Measurements from ENCODE around the gene EML1.
A peak's percentile ranks its signal among the peaks of the same experiment; 100 is the strongest.
"Not testable (repeated sequence)": the region's sequence is repeated elsewhere in the genome, so short reads cannot be mapped to it uniquely, and the experiment has no call there.

EML1 gene

GRCh38 chr14:99946652-99947489 lies 153.7 kb downstream of the EML1 start:
- DNase-seq (ENCODE audit: low read depth): no peak
- peak; percentile 87 for TF ChIP-seq CTCF (IDR thresholded peaks at IDR 0.05; ENCODE audit: low read length, missing control alignments)
- H3K4me3 ChIP-seq (replicated peaks; ENCODE audit: low read depth, low read length): no peak overlapping the region

- DNase-seq (ENCODE audit: low read depth): peak; percentile 33
- TF ChIP-seq CTCF (IDR thresholded peaks at IDR 0.05; ENCODE audit: low read length, missing control alignments): no peak
- no peak overlapping the region for H3K4me3 ChIP-seq (replicated peaks; ENCODE audit: low read depth, low read length)
Measured at GRCh38 chr14:99947695-99948094, 154.5 kb downstream of the EML1 start.

- not testable (repeated sequence) for DNase-seq (ENCODE audit: low read depth); H3K4me3 ChIP-seq (replicated peaks; ENCODE audit: low read depth, low read length)
Measured at GRCh38 chr14:99949011-99949732, 156.0 kb downstream of the EML1 start.

GRCh38 chr14:99950181-99950580 lies 157.0 kb downstream of the EML1 start:
- H3K4me3 ChIP-seq (replicated peaks; ENCODE audit: low read depth, low read length): no peak overlapping the region
- TF ChIP-seq CTCF (IDR thresholded peaks at IDR 0.05; ENCODE audit: low read length, missing control alignments): no peak
- DNase-seq (ENCODE audit: low read depth): no peak

- no peak overlapping the region for H3K4me3 ChIP-seq (replicated peaks; ENCODE audit: low read depth, low read length)
- TF ChIP-seq CTCF (IDR thresholded peaks at IDR 0.05; ENCODE audit: low read length, missing control alignments): no peak
- DNase-seq (ENCODE audit: low read depth): no peak
Measured at GRCh38 chr14:99951085-99951484, 157.9 kb downstream of the EML1 start.

GRCh38 chr14:99952039-99952438 lies 158.8 kb downstream of the EML1 start:
- no peak overlapping the region for H3K4me3 ChIP-seq (replicated peaks; ENCODE audit: low read depth, low read length)
- no peak for DNase-seq (ENCODE audit: low read depth)
- no peak for TF ChIP-seq CTCF (IDR thresholded peaks at IDR 0.05; ENCODE audit: low read length, missing control alignments)

GRCh38 chr14:99952453-99952852 lies 159.2 kb downstream of the EML1 start:
- no peak for DNase-seq (ENCODE audit: low read depth)
- no peak overlapping the region for H3K4me3 ChIP-seq (replicated peaks; ENCODE audit: low read depth, low read length)
- TF ChIP-seq CTCF (IDR thresholded peaks at IDR 0.05; ENCODE audit: low read length, missing control alignments): no peak

All from fibroblast of pulmonary artery (primary cell).